Neural progenitor cell (in vitro differentiated cells): ENCODE results near the gene DRC1. TPM values are rescaled to one million over a fixed set of nuclear protein-coding genes. Genes with fewer than 3 reads are reported as not detected.

ENCODE experiments used
- DNase-seq: peaks from one replicate; pipeline ENCODE4 v3.0.0-alpha.2; 2016; ENCODE audit warnings: low spot score
- H2AFZ ChIP-seq: fragments of 200-600 bp; sonication (generic); replicated peaks from 2 replicates; pipeline ENCODE4 v1.6.1; 2016; ENCODE audit warnings: antibody characterized with exemption
- H3F3A ChIP-seq: fragments of 200-600 bp; sonication (generic); 2 replicates; pipeline ENCODE4 v1.6.1; 2016; ENCODE audit warnings: antibody characterized with exemption, low read depth
- H3K27ac ChIP-seq: fragments of 200-600 bp; sonication (generic); 2 replicates; pipeline ENCODE4 v1.5.1; 2016; ENCODE audit warnings: mild to moderate bottlenecking
- H3K27me3 ChIP-seq: fragments of 200-600 bp; sonication (generic); 2 replicates; pipeline ENCODE4 v1.6.1; 2016; ENCODE audit warnings: mild to moderate bottlenecking, moderate library complexity
- H3K36me3 ChIP-seq: fragments of 200-600 bp; sonication (generic); 2 replicates; pipeline ENCODE4 v1.5.1; 2016
- H3K4me1 ChIP-seq: fragments of 200-600 bp; sonication (generic); 2 replicates; pipeline ENCODE4 v1.6.1; 2016; ENCODE audit warnings: mixed run types
- H3K4me2 ChIP-seq: fragments of 200-600 bp; sonication (generic); 2 replicates; pipeline ENCODE4 v1.6.1; 2016
- H3K4me3 ChIP-seq: fragments of 200-600 bp; sonication (generic); 2 replicates; pipeline ENCODE4 v1.5.1; 2016
- H3K79me2 ChIP-seq: fragments of 200-600 bp; sonication (generic); 2 replicates; pipeline ENCODE4 v1.6.1; 2016; ENCODE audit warnings: low read depth
- H3K9ac ChIP-seq: fragments of 200-600 bp; sonication (generic); 2 replicates; pipeline ENCODE4 v1.6.1; 2016
- H3K9me3 ChIP-seq: fragments of 200-600 bp; sonication (generic); 2 replicates; pipeline ENCODE4 v1.5.1; 2016; ENCODE audit warnings: low read depth
- H4K20me1 ChIP-seq: fragments of 200-600 bp; sonication (generic); 2 replicates; pipeline ENCODE4 v1.6.1; 2016; ENCODE audit warnings: low read depth
- H3K27ac Mint-ChIP-seq: 3 replicates; pipeline ENCODE4 v1.8.0; 2021; ENCODE audit warnings: mixed read lengths
- H3K27me3 Mint-ChIP-seq: 2 replicates; pipeline ENCODE4 v1.8.0; 2022; ENCODE audit warnings: low read depth, mild to moderate bottlenecking, inconsistent platforms, moderate library complexity, mixed read lengths; ENCODE audit not compliant: insufficient read depth
- H3K36me3 Mint-ChIP-seq: 3 replicates; pipeline ENCODE4 v1.8.0; 2021; ENCODE audit warnings: mixed read lengths
- H3K4me1 Mint-ChIP-seq: 3 replicates; pipeline ENCODE4 v1.8.0; 2021; ENCODE audit warnings: mixed read lengths
- H3K4me3 Mint-ChIP-seq: 3 replicates; pipeline ENCODE4 v1.8.0; 2021; ENCODE audit warnings: mild to moderate bottlenecking, moderate library complexity, mixed read lengths
- H3K9me3 Mint-ChIP-seq: 3 replicates; pipeline ENCODE4 v1.8.0; 2020; ENCODE audit warnings: mixed read lengths
- CTCF ChIP-seq: fragments of 200-600 bp; sonication (generic); IDR thresholded peaks from 2 replicates; pipeline ENCODE4 v1.5.1; 2017; ENCODE audit warnings: antibody characterized with exemption, mild to moderate bottlenecking
- EZH2 ChIP-seq: fragments of 200-600 bp; sonication (generic); IDR thresholded peaks from 2 replicates; pipeline ENCODE4 v1.6.1; 2017; ENCODE audit warnings: antibody characterized with exemption, mild to moderate bottlenecking, moderate library complexity
- EZH2phosphoT487 ChIP-seq: fragments of 200-600 bp; sonication (generic); IDR thresholded peaks from 2 replicates; pipeline ENCODE4 v1.6.1; 2017; ENCODE audit warnings: antibody characterized with exemption
- total RNA-seq: library from RNA; depleted of rRNA; stranded (reverse); fragments of >200 nt; gene quantifications from 2 replicates; pipeline ENCODE4 v1.2.3, GENCODE V29; 2015; ENCODE audit warnings: low replicate concordance

Gene DRC1
- total RNA-seq, 1 donor from 2014 or later: not detected

- Mint-ChIP-seq H3K4me1 (peaks cover 10% of the 10 kb centered on the region), H3K27me3 (no peaks in the 10 kb centered on the region), H3K9me3 (no peaks in the 10 kb centered on the region), H3K36me3 (peaks cover 20% of the 10 kb centered on the region), H3K27ac (no peak overlapping the region), H3K4me3 (no peak overlapping the region)
- Histone ChIP-seq H3K9me3 (no peaks in the 10 kb centered on the region), H3K4me2 (no peak overlapping the region), H3K27ac (no peak overlapping the region), H3K9ac (no peak overlapping the region), H4K20me1 (no peaks in the 10 kb centered on the region), H2AFZ (no peak overlapping the region), H3K4me3 (no peak overlapping the region), H3K79me2 (no peaks in the 10 kb centered on the region), H3K27me3 (no peaks in the 10 kb centered on the region), H3F3A (no peaks in the 10 kb centered on the region), H3K36me3 (peaks cover 26% of the 10 kb centered on the region), H3K4me1 (peaks cover 9% of the 10 kb centered on the region)
- TF ChIP-seq EZH2phosphoT487 (no peak), EZH2 (no peak), CTCF (no peak)
- no peak for DNase-seq
Observed at GRCh38 chr2:26384597-26384996, 17.1 kb upstream of the DRC1 start.

- DNase-seq: no peak
- H4K20me1 ChIP-seq: no peaks in the 10 kb centered on the region
- H3K36me3 ChIP-seq: peaks cover 19% of the 10 kb centered on the region
- TF ChIP-seq EZH2phosphoT487 (no peak), EZH2 (no peak), CTCF (no peak)
- H3K9ac ChIP-seq: no peak overlapping the region
- no peaks in the 10 kb centered on the region for H3K79me2 ChIP-seq
- no peak overlapping the region for H3K4me3 Mint-ChIP-seq
- H3K27me3 Mint-ChIP-seq: no peaks in the 10 kb centered on the region
- no peak overlapping the region for H3K27ac Mint-ChIP-seq
- no peaks in the 10 kb centered on the region for H3K4me1 ChIP-seq
- H2AFZ ChIP-seq: no peak overlapping the region
- no peaks in the 10 kb centered on the region for H3K9me3 ChIP-seq
- H3K4me2 ChIP-seq: no peak overlapping the region
- H3K36me3 Mint-ChIP-seq: peaks cover 16% of the 10 kb centered on the region
- H3K9me3 Mint-ChIP-seq: no peaks in the 10 kb centered on the region
- peaks cover 9% of the 10 kb centered on the region for H3F3A ChIP-seq
- no peak overlapping the region for H3K27ac ChIP-seq
- peaks cover 10% of the 10 kb centered on the region for H3K4me1 Mint-ChIP-seq
- no peaks in the 10 kb centered on the region for H3K27me3 ChIP-seq
- H3K4me3 ChIP-seq: no peak overlapping the region
Observed at GRCh38 chr2:26387189-26387588, 14.5 kb upstream of the DRC1 start.

GRCh38 chr2:26394694-26395093 is 7.0 kb upstream of the DRC1 start:
- Histone ChIP-seq H3K4me1 (peaks cover 12% of the 10 kb centered on the region), H3K27ac (no peak overlapping the region), H3K4me3 (no peak overlapping the region), H2AFZ (no peak overlapping the region), H3K9ac (no peak overlapping the region), H3K4me2 (no peak overlapping the region), H3K36me3 (no peaks in the 10 kb centered on the region), H3K79me2 (no peaks in the 10 kb centered on the region), H3F3A (peaks cover 28% of the 10 kb centered on the region), H3K9me3 (no peaks in the 10 kb centered on the region), H3K27me3 (no peaks in the 10 kb centered on the region), H4K20me1 (no peaks in the 10 kb centered on the region)
- no peak for TF ChIP-seq EZH2phosphoT487
- no peak for TF ChIP-seq CTCF
- no peak for TF ChIP-seq EZH2
- no peak for DNase-seq
- Mint-ChIP-seq H3K4me3 (no peak overlapping the region), H3K4me1 (peaks cover 27% of the 10 kb centered on the region), H3K9me3 (no peaks in the 10 kb centered on the region), H3K36me3 (peaks cover 2% of the 10 kb centered on the region), H3K27me3 (no peaks in the 10 kb centered on the region), H3K27ac (no peak overlapping the region)
